ENCODE results near the gene PLA2G2D. TPM values are rescaled to one million over a fixed set of nuclear protein-coding genes. Genes with fewer than 3 reads are reported as not detected.

Gene PLA2G2D
- total RNA-seq, 2 donors from 2014 or later = not detected

GRCh38 chr1:20112279-20113000, 6.9 kb downstream of the PLA2G2D start:
- Mint-ChIP-seq H3K4me3 (no peak overlapping the region), H3K36me3 (ENCODE audit: low read depth) (no peaks in the 10 kb centered on the region), H3K27me3 (ENCODE audit: insufficient read depth) (peaks cover 9% of the 10 kb centered on the region), H3K4me1 (peaks cover 4% of the 10 kb centered on the region), H3K27ac (no peak overlapping the region), H3K9me3 (no peaks in the 10 kb centered on the region)
- Histone ChIP-seq H3K4me1 (ENCODE audit: control insufficient read depth, insufficient read depth, low read length) (no peaks in the 10 kb centered on the region), H3K4me3 (ENCODE audit: low read length) (no peak overlapping the region), H3K9me3 (ENCODE audit: control insufficient read depth, low read length) (no peaks in the 10 kb centered on the region), H3K27ac (ENCODE audit: low read depth, low read length) (no peak overlapping the region), H3K9ac (ENCODE audit: extremely low read depth, low read length, poor library complexity, severe bottlenecking) (no peak overlapping the region), H3K27me3 (ENCODE audit: control insufficient read depth, insufficient read depth, low read length, poor library complexity, severe bottlenecking) (no peaks in the 10 kb centered on the region), H3K36me3 (ENCODE audit: control insufficient read depth, insufficient read depth, low read length) (no peaks in the 10 kb centered on the region)
- DNase-seq = no peak
- TF ChIP-seq CTCF (conservative IDR thresholded peaks at IDR 0.05) = no peak
- 84 to 94% methylated on average over 2 to 3 of the region's 3 CpGs for WGBS, 2 experiments (ENCODE audit: insufficient coverage in 1 of 2, insufficient read length in 1 of 2)

- Histone ChIP-seq H3K4me3 (ENCODE audit: low read length) (no peak overlapping the region), H3K4me1 (ENCODE audit: control insufficient read depth, insufficient read depth, low read length) (no peaks in the 10 kb centered on the region), H3K27ac (ENCODE audit: low read depth, low read length) (no peak overlapping the region), H3K27me3 (ENCODE audit: control insufficient read depth, insufficient read depth, low read length, poor library complexity, severe bottlenecking) (no peaks in the 10 kb centered on the region), H3K9me3 (ENCODE audit: control insufficient read depth, low read length) (no peaks in the 10 kb centered on the region), H3K36me3 (ENCODE audit: control insufficient read depth, insufficient read depth, low read length) (no peaks in the 10 kb centered on the region), H3K9ac (ENCODE audit: extremely low read depth, low read length, poor library complexity, severe bottlenecking) (no peak overlapping the region)
- H3K9me3 Mint-ChIP-seq = no peaks in the 10 kb centered on the region
- WGBS, 2 experiments (ENCODE audit: insufficient coverage in 1 of 2, insufficient read length in 1 of 2) = 86 to 98% methylated on average over 1 to 5 of the region's 5 CpGs
- no peak for DNase-seq
- no peak for TF ChIP-seq CTCF (conservative IDR thresholded peaks at IDR 0.05)
- peaks cover 9% of the 10 kb centered on the region for H3K27me3 Mint-ChIP-seq (ENCODE audit: insufficient read depth)
- no peak overlapping the region for H3K4me3 Mint-ChIP-seq
- peaks cover 4% of the 10 kb centered on the region for H3K4me1 Mint-ChIP-seq
- H3K36me3 Mint-ChIP-seq (ENCODE audit: low read depth) = no peaks in the 10 kb centered on the region
- no peak overlapping the region for H3K27ac Mint-ChIP-seq
Observed at GRCh38 chr1:20111452-20111851, 7.9 kb downstream of the PLA2G2D start.

GRCh38 chr1:20110679-20111078, 8.7 kb downstream of the PLA2G2D start:
- WGBS, 2 experiments (ENCODE audit: insufficient coverage in 1 of 2, insufficient read length in 1 of 2) = 93 to 96% methylated on average over 11 to 12 of the region's 12 CpGs
- Histone ChIP-seq H3K9me3 (ENCODE audit: control insufficient read depth, low read length) (no peaks in the 10 kb centered on the region), H3K4me3 (ENCODE audit: low read length) (no peak overlapping the region), H3K4me1 (ENCODE audit: control insufficient read depth, insufficient read depth, low read length) (no peaks in the 10 kb centered on the region), H3K36me3 (ENCODE audit: control insufficient read depth, insufficient read depth, low read length) (no peaks in the 10 kb centered on the region), H3K27ac (ENCODE audit: low read depth, low read length) (no peak overlapping the region), H3K27me3 (ENCODE audit: control insufficient read depth, insufficient read depth, low read length, poor library complexity, severe bottlenecking) (no peaks in the 10 kb centered on the region), H3K9ac (ENCODE audit: extremely low read depth, low read length, poor library complexity, severe bottlenecking) (no peak overlapping the region)
- H3K27ac Mint-ChIP-seq = no peak overlapping the region
- no peaks in the 10 kb centered on the region for H3K9me3 Mint-ChIP-seq
- peaks cover 9% of the 10 kb centered on the region for H3K27me3 Mint-ChIP-seq (ENCODE audit: insufficient read depth)
- H3K4me1 Mint-ChIP-seq = peaks cover 4% of the 10 kb centered on the region
- TF ChIP-seq CTCF (conservative IDR thresholded peaks at IDR 0.05) = no peak
- no peak for DNase-seq
- H3K36me3 Mint-ChIP-seq (ENCODE audit: low read depth) = no peaks in the 10 kb centered on the region
- H3K4me3 Mint-ChIP-seq = no peak overlapping the region
